Pancreas (tissue), 10 donors: ENCODE data around the gene CRY1. TPM values are rescaled to one million over a fixed set of nuclear protein-coding genes. Genes with fewer than 3 reads are reported as not detected.

ENCODE experiments used
- ATAC-seq, 4 donors: fragments of 200-7000 bp; cut with Tn5 transposase; one replicate each; pipeline versions ENCODE4 v1.8.0 to v1.9.1; 2020; ENCODE audit warnings: mild to moderate bottlenecking in 4 of 4, moderate library complexity in 4 of 4
- DNase-seq, 6 donors: peaks; one replicate each; pipeline ENCODE4 v3.0.0-alpha.2; 2020
- FAIRE-seq: peaks from 2 replicates; lab custom pipeline; 2012; peaks lifted over from hg19 to GRCh38; lab: Jason Lieb, UNC
- H3K27ac ChIP-seq, 4 donors: fragments of 200-600 bp; sonication (generic); 1 replicate in 3 of 4; 2 replicates in 1 of 4; pipeline versions ENCODE4 v1.5.0 to v1.8.0; 2020
- H3K27me3 ChIP-seq, 4 donors: fragments of 200-600 bp; one replicate each; pipeline ENCODE4 v1.8.0; 2021
- H3K36me3 ChIP-seq, 3 donors: fragments of 200-600 bp; sonication (generic) in 1 of 3; one replicate each; pipeline versions ENCODE4 v1.5.0 to v1.8.0; 2020 to 2021
- H3K4me1 ChIP-seq, 3 donors: fragments of 200-600 bp; one replicate each; pipeline ENCODE4 v1.8.0; 2021
- H3K4me3 ChIP-seq, 4 donors: fragments of 200-600 bp; sonication (generic) in 2 of 4; one replicate each; pipeline versions ENCODE4 v1.5.0 to v1.8.0; 2020 to 2021
- H3K9me3 ChIP-seq, 4 donors: fragments of 200-600 bp; one replicate each; pipeline ENCODE4 v1.8.0; 2021
- WGBS, 2 donors: extraction: QIAGEN DNeasy Blood & Tissue Kit; methylation state at CpG; one replicate each; pipeline ENCODE4 v1.1.7; 2013; 5-methylcytosine and 5-hydroxymethylcytosine counted together
- intact Hi-C, 3 donors: fragments of 100-400 bp; cut with DNase I; formaldehyde crosslinking; loops; one replicate each; pipeline versions ENCODE4 v1.11.1 to v1.14.2; 2022
- polyA plus RNA-seq, 2 donors: library from polyadenylated mRNA; stranded (reverse); fragments of 200-250 nt; gene quantifications; one replicate each; pipeline ENCODE4 v1.2.3, GENCODE V29; 2013
- total RNA-seq, 6 donors: library from RNA; stranded (reverse); fragmentation: NEBNext Ultra II Directional in 4 of 6; extraction: Animal tissue kit (Norgen Biotek cat#: 25700) in 4 of 6; gene quantifications; one replicate each; pipeline versions ENCODE4 v1.2.1 to v1.2.4, GENCODE V29; 2021 to 2023
- TF ChIP-seq, protein P1 (sequence below), 4 donors: fragments of 200-600 bp; sonication (generic) in 3 of 4; IDR thresholded peaks; one replicate each; pipeline versions ENCODE4 v1.5.0 to v1.8.0; 2021; ENCODE audit warnings: antibody characterized with exemption in 4 of 4
- donor health status: healthy with polysubstance abuse.
- donor health status: DM: no; HTN: no; CAD: no; lungs with moderate emphysema.
- donor health status: DM: no; HTN: no; CAD: no.
- donor health status: control.
- donor health status: control.
- donor health status: Bipolar disorder and iron deficiency.
- donor health status: DM: yes; HTN: yes; CAD: no.
- donor health status: DM: no; HTN: no; CAD: no.
- donor health status: DM: no; HTN: no; CAD: no.
- donor health status: DM: yes; HTN: yes; CAD: no.

Gene CRY1
- total and polyA plus RNA-seq, 8 donors, result 5.3 to 11.5 (median 8.1) TPM

DNA sequence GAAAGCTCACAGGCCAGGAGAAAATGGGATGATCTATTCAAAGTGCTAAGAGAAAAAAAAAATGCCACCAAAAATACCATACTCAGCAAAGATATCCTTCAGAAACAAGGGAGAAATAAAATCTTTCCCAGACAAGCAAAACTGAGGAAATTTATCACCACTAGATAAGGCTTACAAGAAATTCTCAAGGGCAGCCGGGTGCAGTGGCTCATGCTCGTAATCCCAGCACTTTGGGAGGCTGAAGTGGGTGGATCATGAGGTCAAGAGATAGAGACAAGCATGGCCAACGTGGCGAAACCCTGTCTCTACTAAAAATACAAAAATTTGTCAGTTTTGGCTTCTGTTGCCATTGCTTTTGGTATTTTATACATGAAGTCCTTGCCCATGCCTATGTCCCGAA is 48.2 kb downstream of the CRY1 start:
- ATAC-seq, result no peak
- WGBS, 2 donors, result 76 to 78% methylated on average over 5 of the region's 5 CpGs

GRCh38 chr12:107042801-107043200 is 50.5 kb downstream of the CRY1 start:
- no peaks in the 10 kb centered on the region for H3K36me3 ChIP-seq
- peak in 1 of 6 donors; percentile 28 for DNase-seq
- intact Hi-C loops, result no loop called here
- no peak overlapping the region for H3K27ac ChIP-seq
- WGBS, 2 donors, result 74 to 80% methylated on average over 8 of the region's 8 CpGs
- no peaks in the 10 kb centered on the region for H3K27me3 ChIP-seq
- no peak overlapping the region for H3K4me3 ChIP-seq
- TF ChIP-seq, protein P1, sequence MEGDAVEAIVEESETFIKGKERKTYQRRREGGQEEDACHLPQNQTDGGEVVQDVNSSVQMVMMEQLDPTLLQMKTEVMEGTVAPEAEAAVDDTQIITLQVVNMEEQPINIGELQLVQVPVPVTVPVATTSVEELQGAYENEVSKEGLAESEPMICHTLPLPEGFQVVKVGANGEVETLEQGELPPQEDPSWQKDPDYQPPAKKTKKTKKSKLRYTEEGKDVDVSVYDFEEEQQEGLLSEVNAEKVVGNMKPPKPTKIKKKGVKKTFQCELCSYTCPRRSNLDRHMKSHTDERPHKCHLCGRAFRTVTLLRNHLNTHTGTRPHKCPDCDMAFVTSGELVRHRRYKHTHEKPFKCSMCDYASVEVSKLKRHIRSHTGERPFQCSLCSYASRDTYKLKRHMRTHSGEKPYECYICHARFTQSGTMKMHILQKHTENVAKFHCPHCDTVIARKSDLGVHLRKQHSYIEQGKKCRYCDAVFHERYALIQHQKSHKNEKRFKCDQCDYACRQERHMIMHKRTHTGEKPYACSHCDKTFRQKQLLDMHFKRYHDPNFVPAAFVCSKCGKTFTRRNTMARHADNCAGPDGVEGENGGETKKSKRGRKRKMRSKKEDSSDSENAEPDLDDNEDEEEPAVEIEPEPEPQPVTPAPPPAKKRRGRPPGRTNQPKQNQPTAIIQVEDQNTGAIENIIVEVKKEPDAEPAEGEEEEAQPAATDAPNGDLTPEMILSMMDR (IDR thresholded peaks at IDR 0.05), result no peak
- H3K4me1 ChIP-seq, result no peaks in the 10 kb centered on the region
- no peak for FAIRE-seq
- peak; percentile 46 to 82 (median 72) for ATAC-seq
- H3K9me3 ChIP-seq, result no peaks in the 10 kb centered on the region

More for the DNA sequence above, 48.2 kb downstream of the CRY1 start:
- Histone ChIP-seq H3K36me3 (no peaks in the 10 kb centered on the region), H3K27ac (no peak overlapping the region), H3K9me3 (no peaks in the 10 kb centered on the region), H3K27me3 (no peaks in the 10 kb centered on the region), H3K4me1 (no peaks in the 10 kb centered on the region), H3K4me3 (no peak overlapping the region)
- TF ChIP-seq, protein P1 (IDR thresholded peaks at IDR 0.05), result no peak
- DNase-seq, result no peak
- FAIRE-seq, result no peak
- intact Hi-C loops, result no loop called here

- FAIRE-seq, result no peak
- no peak for DNase-seq
- Histone ChIP-seq H3K9me3 (no peaks in the 10 kb centered on the region), H3K27ac (no peak overlapping the region), H3K4me1 (peaks cover 0 to 10% (median 10%) of the 10 kb centered on the region in 3 donors), H3K36me3 (no peaks in the 10 kb centered on the region), H3K27me3 (no peaks in the 10 kb centered on the region), H3K4me3 (no peak overlapping the region)
- 88 to 94% methylated on average over 2 of the region's 2 CpGs for WGBS, 2 donors
- ATAC-seq, result no peak
- intact Hi-C loops, result no loop called here
- TF ChIP-seq, protein P1 (IDR thresholded peaks at IDR 0.05), result no peak
Observed at GRCh38 chr12:107035733-107036132, 57.6 kb downstream of the CRY1 start.

- Histone ChIP-seq H3K4me1 (peaks cover 5 to 25% (median 19%) of the 10 kb centered on the region in 3 donors), H3K9me3 (no peaks in the 10 kb centered on the region), H3K4me3 (no peak overlapping the region), H3K36me3 (no peaks in the 10 kb centered on the region), H3K27me3 (no peaks in the 10 kb centered on the region), H3K27ac (no peak overlapping the region)
- TF ChIP-seq, protein P1 (IDR thresholded peaks at IDR 0.05), result no peak
- intact Hi-C loops, result no loop called here
- ATAC-seq (no peak), FAIRE-seq (no peak), DNase-seq (no peak)
- 94% methylated on average over 9 of the region's 9 CpGs for WGBS, 2 donors
Observed at GRCh38 chr12:107033758-107034739, 59.3 kb downstream of the CRY1 start.

GRCh38 chr12:107032266-107032665 is 61.1 kb downstream of the CRY1 start:
- no peak overlapping the region for H3K27ac ChIP-seq
- DNase-seq, result no peak
- 85 to 93% methylated on average over 7 of the region's 7 CpGs for WGBS, 2 donors

More at GRCh38 chr12:107032266-107032665, 61.1 kb downstream of the CRY1 start:
- H3K27me3 ChIP-seq, result no peaks in the 10 kb centered on the region
- FAIRE-seq (no peak), ATAC-seq (no peak)
- no peak overlapping the region for H3K4me3 ChIP-seq
- TF ChIP-seq, protein P1 (IDR thresholded peaks at IDR 0.05), result no peak
- H3K36me3 ChIP-seq, result no peaks in the 10 kb centered on the region
- H3K9me3 ChIP-seq, result no peaks in the 10 kb centered on the region
- intact Hi-C loops, result no loop called here
- peaks cover 18 to 43% (median 32%) of the 10 kb centered on the region in 3 donors for H3K4me1 ChIP-seq
